IMR-90 (cell line): ENCODE measurements around the gene COL18A1.

ENCODE experiments used
- BHLHE40 ChIP-seq: fragments of 150-350 bp; IDR thresholded peaks from 2 replicates; pipeline ENCODE4 v1.6.1; 2016; ENCODE audit warnings: mild to moderate bottlenecking, low read depth, low read length
- CHD1 ChIP-seq: IDR thresholded peaks from 2 replicates; pipeline ENCODE4 v1.6.1; 2012; ENCODE audit warnings: low read depth, low read length, improper control_type of control experiment
- FOS ChIP-seq: fragments of 150-350 bp; IDR thresholded peaks from 2 replicates; pipeline ENCODE4 v1.6.1; 2016; ENCODE audit warnings: low read depth, low read length
- MAFK ChIP-seq: IDR thresholded peaks from 2 replicates; pipeline ENCODE4 v1.6.1; 2012; ENCODE audit warnings: low read depth, low read length, improper control_type of control experiment
- MXI1 ChIP-seq: IDR thresholded peaks from 2 replicates; pipeline ENCODE4 v1.6.1; 2012; ENCODE audit warnings: low read depth, mild to moderate bottlenecking, low read length, moderate library complexity, borderline replicate concordance
- POLR2A ChIP-seq: IDR thresholded peaks from 2 replicates; pipeline ENCODE4 v1.6.1; 2012; ENCODE audit warnings: mild to moderate bottlenecking, low read depth, low read length
- RCOR1 ChIP-seq: IDR thresholded peaks from 2 replicates; pipeline ENCODE4 v1.6.1; 2012; ENCODE audit warnings: mild to moderate bottlenecking, low read length, improper control_type of control experiment; ENCODE audit not compliant: insufficient replicate concordance
- RFX5 ChIP-seq: IDR thresholded peaks from 2 replicates; pipeline ENCODE4 v1.8.0; 2012; ENCODE audit warnings: low read depth, mild to moderate bottlenecking, low read length, moderate library complexity
- SMC3 ChIP-seq: fragments of 150-350 bp; IDR thresholded peaks from 2 replicates; pipeline ENCODE4 v1.6.1; 2016; ENCODE audit warnings: low read depth, mild to moderate bottlenecking, antibody characterized with exemption, low read length, moderate library complexity
- TF ChIP-seq, protein P1 (sequence below): conservative IDR thresholded peaks from 2 replicates; pipeline ENCODE4 v1.5.1; 2012; ENCODE audit warnings: mild to moderate bottlenecking, low read depth, low read length, improper control_type of control experiment
- TF ChIP-seq, protein P2 (sequence below): fragments of 150-350 bp; IDR thresholded peaks from 2 replicates; pipeline ENCODE4 v1.6.1; 2016; ENCODE audit warnings: low read depth, mild to moderate bottlenecking, low read length, moderate library complexity, borderline replicate concordance

DNA sequence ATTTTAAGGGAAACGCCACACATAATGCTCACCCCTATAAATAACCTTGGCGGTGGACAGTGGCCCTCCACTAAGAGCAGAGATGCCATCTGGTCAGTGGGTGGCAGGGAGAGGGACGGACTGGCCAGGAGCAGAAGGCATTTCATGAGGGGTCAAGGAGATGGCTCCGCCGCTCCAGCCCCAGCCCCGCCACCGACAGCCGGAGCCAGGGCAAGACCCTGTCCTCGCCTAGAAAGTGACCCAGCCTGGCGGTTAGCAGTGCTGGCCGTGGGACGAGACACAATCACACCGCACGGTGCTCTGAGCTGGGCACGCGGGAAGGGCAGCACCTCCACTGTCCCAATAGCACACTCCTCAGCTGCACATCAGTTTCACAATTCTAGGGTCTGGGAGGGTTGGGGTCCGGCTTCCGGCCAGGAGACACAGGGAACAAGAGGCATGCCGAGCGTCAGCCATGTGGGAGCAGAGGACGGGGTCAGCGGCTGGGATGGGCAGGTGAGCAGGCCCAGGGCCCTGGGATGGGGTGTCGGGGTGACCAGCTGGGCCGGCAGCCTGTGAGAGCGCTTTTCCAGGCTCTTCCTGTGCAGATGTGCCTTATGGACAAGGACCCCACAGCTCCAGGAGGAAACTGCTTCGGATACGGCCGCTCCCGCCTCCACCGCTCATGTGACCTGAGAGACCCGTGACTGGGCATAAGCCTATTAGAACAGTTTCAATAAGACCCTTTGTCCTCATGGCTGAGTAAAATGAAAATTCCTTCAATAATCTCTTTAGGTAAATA lies 131.5 kb downstream of the COL18A1 start:
- TF ChIP-seq, protein P1, sequence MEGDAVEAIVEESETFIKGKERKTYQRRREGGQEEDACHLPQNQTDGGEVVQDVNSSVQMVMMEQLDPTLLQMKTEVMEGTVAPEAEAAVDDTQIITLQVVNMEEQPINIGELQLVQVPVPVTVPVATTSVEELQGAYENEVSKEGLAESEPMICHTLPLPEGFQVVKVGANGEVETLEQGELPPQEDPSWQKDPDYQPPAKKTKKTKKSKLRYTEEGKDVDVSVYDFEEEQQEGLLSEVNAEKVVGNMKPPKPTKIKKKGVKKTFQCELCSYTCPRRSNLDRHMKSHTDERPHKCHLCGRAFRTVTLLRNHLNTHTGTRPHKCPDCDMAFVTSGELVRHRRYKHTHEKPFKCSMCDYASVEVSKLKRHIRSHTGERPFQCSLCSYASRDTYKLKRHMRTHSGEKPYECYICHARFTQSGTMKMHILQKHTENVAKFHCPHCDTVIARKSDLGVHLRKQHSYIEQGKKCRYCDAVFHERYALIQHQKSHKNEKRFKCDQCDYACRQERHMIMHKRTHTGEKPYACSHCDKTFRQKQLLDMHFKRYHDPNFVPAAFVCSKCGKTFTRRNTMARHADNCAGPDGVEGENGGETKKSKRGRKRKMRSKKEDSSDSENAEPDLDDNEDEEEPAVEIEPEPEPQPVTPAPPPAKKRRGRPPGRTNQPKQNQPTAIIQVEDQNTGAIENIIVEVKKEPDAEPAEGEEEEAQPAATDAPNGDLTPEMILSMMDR = no peak
- TF ChIP-seq MXI1 (no peak), POLR2A (no peak), MAFK (no peak), CHD1 (no peak), FOS (no peak), BHLHE40 (no peak), RFX5 (no peak), RCOR1 (no peak), SMC3 (no peak)
- TF ChIP-seq, protein P2, sequence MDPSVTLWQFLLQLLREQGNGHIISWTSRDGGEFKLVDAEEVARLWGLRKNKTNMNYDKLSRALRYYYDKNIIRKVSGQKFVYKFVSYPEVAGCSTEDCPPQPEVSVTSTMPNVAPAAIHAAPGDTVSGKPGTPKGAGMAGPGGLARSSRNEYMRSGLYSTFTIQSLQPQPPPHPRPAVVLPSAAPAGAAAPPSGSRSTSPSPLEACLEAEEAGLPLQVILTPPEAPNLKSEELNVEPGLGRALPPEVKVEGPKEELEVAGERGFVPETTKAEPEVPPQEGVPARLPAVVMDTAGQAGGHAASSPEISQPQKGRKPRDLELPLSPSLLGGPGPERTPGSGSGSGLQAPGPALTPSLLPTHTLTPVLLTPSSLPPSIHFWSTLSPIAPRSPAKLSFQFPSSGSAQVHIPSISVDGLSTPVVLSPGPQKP = no peak
